GM06990 (cell line): ENCODE results near the gene R3HDM2.

Experiments
- DNase-seq: peaks from one replicate; pipeline ENCODE4 v3.0.0-alpha.2; 2011; ENCODE audit not compliant: insufficient read length; ENCODE audit errors: extremely low read depth
- H3K27me3 ChIP-seq: replicated peaks from 2 replicates; pipeline ENCODE4 v1.6.0; 2011; ENCODE audit warnings: low read length; ENCODE audit not compliant: control insufficient read depth, insufficient read depth
- H3K36me3 ChIP-seq: 2 replicates; pipeline ENCODE4 v1.5.1; 2011; ENCODE audit warnings: low read length; ENCODE audit not compliant: control insufficient read depth, insufficient read depth
- H3K4me3 ChIP-seq: replicated peaks from 2 replicates; pipeline ENCODE4 v1.5.1; 2011; ENCODE audit warnings: low read depth, mild to moderate bottlenecking, control low read depth, low read length
- CTCF ChIP-seq: IDR thresholded peaks from 2 replicates; pipeline ENCODE4 v1.5.1; 2011; ENCODE audit warnings: low read length, control low read depth, mild to moderate bottlenecking, inconsistent platforms; ENCODE audit not compliant: insufficient read depth, poor library complexity, severe bottlenecking

R3HDM2 gene

GRCh38 chr12:57210926-57211692, 219.7 kb downstream of the R3HDM2 start:
- Histone ChIP-seq H3K4me3 (no peak overlapping the region), H3K36me3 (no peaks in the 10 kb centered on the region), H3K27me3 (peaks cover 3% of the 10 kb centered on the region)
- no peak for DNase-seq
- TF ChIP-seq CTCF, result no peak

- no peak for DNase-seq
- TF ChIP-seq CTCF, result no peak
- H3K4me3 ChIP-seq, result no peak overlapping the region
- peaks cover 2% of the 10 kb centered on the region for H3K27me3 ChIP-seq
- H3K36me3 ChIP-seq, result no peaks in the 10 kb centered on the region
These were observed 220.4 kb downstream of the R3HDM2 start for GRCh38 chr12:57210461-57210860.

- Histone ChIP-seq H3K27me3 (peaks cover 1% of the 10 kb centered on the region), H3K36me3 (no peaks in the 10 kb centered on the region), H3K4me3 (no peak overlapping the region)
- no peak for DNase-seq
- no peak for TF ChIP-seq CTCF
These were observed 220.9 kb downstream of the R3HDM2 start for GRCh38 chr12:57209916-57210315.

GRCh38 chr12:57208631-57209282, 222.1 kb downstream of the R3HDM2 start:
- no peaks in the 10 kb centered on the region; the same call in 1 of the 2 replicates for H3K27me3 ChIP-seq
- TF ChIP-seq CTCF, result no peak
- H3K36me3 ChIP-seq, result no peaks in the 10 kb centered on the region
- no peak overlapping the region for H3K4me3 ChIP-seq
- DNase-seq, result no peak

- H3K27me3 ChIP-seq, result no peaks in the 10 kb centered on the region; the same call in 1 of the 2 replicates
- no peaks in the 10 kb centered on the region for H3K36me3 ChIP-seq
- no peak overlapping the region for H3K4me3 ChIP-seq
- no peak for TF ChIP-seq CTCF
- DNase-seq, result no peak
These were observed 222.9 kb downstream of the R3HDM2 start for GRCh38 chr12:57207731-57208630.
